Stimulated activated CD8-positive, alpha-beta memory T cell treated with anti-CD3 and anti-CD28 coated beads, Interleukin-12 subunit alpha, Interleukin-12 subunit beta, amount 100 ng/mL, for 24 hours (primary cell): ENCODE measurements around the gene SEMA3C.

Source experiments
- DNase-seq: peaks from one replicate; pipeline ENCODE4 v3.0.0-alpha.2; 2020; ENCODE audit errors: extremely low read depth

The SEMA3C gene

GRCh38 chr7:80825499-80825898, 93.4 kb downstream of the SEMA3C start:
- DNase-seq, result no peak

GRCh38 chr7:80824253-80824652, 94.6 kb downstream of the SEMA3C start:
- no peak for DNase-seq

GRCh38 chr7:80823057-80823456, 95.8 kb downstream of the SEMA3C start:
- no peak for DNase-seq

GRCh38 chr7:80821771-80822319, 97.0 kb downstream of the SEMA3C start:
- no peak for DNase-seq

GRCh38 chr7:80819503-80819902, 99.3 kb downstream of the SEMA3C start:
- DNase-seq, result no peak

- DNase-seq, result no peak
These were observed 100.7 kb downstream of the SEMA3C start for GRCh38 chr7:80818181-80818580.

GRCh38 chr7:80816806-80817205, 102.0 kb downstream of the SEMA3C start:
- DNase-seq, result no peak

- no peak for DNase-seq
These were observed 103.1 kb downstream of the SEMA3C start for GRCh38 chr7:80815733-80816132.

GRCh38 chr7:80809545-80809944, 109.3 kb downstream of the SEMA3C start:
- DNase-seq, result no peak

GRCh38 chr7:80807166-80807900, 111.5 kb downstream of the SEMA3C start:
- DNase-seq, result no peak

- DNase-seq, result no peak
These were observed 112.2 kb downstream of the SEMA3C start for GRCh38 chr7:80806663-80807062.

GRCh38 chr7:80804589-80804988, 114.3 kb downstream of the SEMA3C start:
- no peak for DNase-seq

GRCh38 chr7:80802527-80802926, 116.3 kb downstream of the SEMA3C start:
- DNase-seq, result no peak

GRCh38 chr7:80794631-80795573, 123.9 kb downstream of the SEMA3C start:
- DNase-seq, result no peak

- no peak for DNase-seq
These were observed 127.3 kb downstream of the SEMA3C start for GRCh38 chr7:80791509-80791929.

GRCh38 chr7:80790877-80791276, 128.0 kb downstream of the SEMA3C start:
- DNase-seq, result no peak

- DNase-seq, result no peak
These were observed 131.1 kb downstream of the SEMA3C start for GRCh38 chr7:80787721-80788120.

- no peak for DNase-seq
These were observed 132.8 kb downstream of the SEMA3C start for GRCh38 chr7:80785961-80786536.

GRCh38 chr7:80785276-80785675, 133.6 kb downstream of the SEMA3C start:
- DNase-seq, result no peak

- DNase-seq, result no peak
These were observed 135.0 kb downstream of the SEMA3C start for GRCh38 chr7:80783678-80784327.

- no peak for DNase-seq
These were observed 135.6 kb downstream of the SEMA3C start for GRCh38 chr7:80783186-80783677.
